Measurements from ENCODE around the gene MAP3K2. TPM values are rescaled to one million over a fixed set of nuclear protein-coding genes. Genes with fewer than 3 reads are reported as not detected.

The MAP3K2 gene
- total and polyA plus RNA-seq, 4 experiments from 2014 or later, result 42.5 to 87.2 (median 74.5) TPM

GRCh38 chr2:127288274-127288673 lies 99.5 kb downstream of the MAP3K2 start:
- Histone ChIP-seq H3K27me3 (ENCODE audit: insufficient read depth, low read length) (no peaks in the 10 kb centered on the region), H3K4me3 (ENCODE audit: low read length in 2 of 2) (no peak overlapping the region), H3K36me3 (ENCODE audit: insufficient read depth, low read length) (peaks cover 72% of the 10 kb centered on the region), H3K9me3 (ENCODE audit: control insufficient read depth in 1 of 2, low read length in 2 of 2) (no peaks in the 10 kb centered on the region), H3K27ac (ENCODE audit: low read depth, low read length) (no peak overlapping the region), H3K4me1 (ENCODE audit: insufficient read depth, low read length) (peaks cover 10% of the 10 kb centered on the region)
- intact Hi-C loops (cut with micrococcal nuclease), result no loop called here
- peaks cover 22 to 42% (median 26%) of the 10 kb centered on the region in 4 donors for H3K4me1 Mint-ChIP-seq
- peak overlapping the region in 1 of 7 donors; percentile 8 for H3K27ac Mint-ChIP-seq
- peaks cover 76 to 88% of the 10 kb centered on the region in 2 donors for H3K36me3 Mint-ChIP-seq
- no peak overlapping the region for H3K4me3 Mint-ChIP-seq
- DNase-seq, result no peak
- no peaks in the 10 kb centered on the region for H3K27me3 Mint-ChIP-seq
- H3K9me3 Mint-ChIP-seq, result peaks cover 0 to 6% (median 0%) of the 10 kb centered on the region in 8 donors
- ChIA-PET CTCF (ENCODE audit: partially characterized antibody) (no interaction called here), POLR2A (ENCODE audit: partially characterized antibody) (no interaction called here)

- no peak overlapping the region for H3K27ac Mint-ChIP-seq
Observed at GRCh38 chr2:127283275-127283674, 104.5 kb downstream of the MAP3K2 start.

GRCh38 chr2:127280693-127281092 lies 107.1 kb downstream of the MAP3K2 start:
- Histone ChIP-seq H3K4me1 (ENCODE audit: insufficient read depth, low read length) (no peaks in the 10 kb centered on the region), H3K27ac (ENCODE audit: low read depth, low read length) (no peak overlapping the region), H3K4me3 (ENCODE audit: low read length in 2 of 2) (no peak overlapping the region), H3K27me3 (ENCODE audit: insufficient read depth, low read length) (no peaks in the 10 kb centered on the region), H3K9me3 (ENCODE audit: control insufficient read depth in 1 of 2, low read length in 2 of 2) (no peaks in the 10 kb centered on the region), H3K36me3 (ENCODE audit: insufficient read depth, low read length) (peaks cover 65% of the 10 kb centered on the region)
- POLR2A ChIA-PET (ENCODE audit: partially characterized antibody), result no interaction called here
- CTCF ChIA-PET (ENCODE audit: partially characterized antibody), result no interaction called here
- H3K9me3 Mint-ChIP-seq, result peaks cover 0 to 6% (median under 1%) of the 10 kb centered on the region in 8 donors
- H3K4me3 Mint-ChIP-seq, result no peak overlapping the region
- H3K27me3 Mint-ChIP-seq, result no peaks in the 10 kb centered on the region
- DNase-seq, result no peak
- peaks cover 23 to 27% (median 26%) of the 10 kb centered on the region in 4 donors for H3K4me1 Mint-ChIP-seq
- peak overlapping the region in 2 of 7 donors; percentile 4 to 39 for H3K27ac Mint-ChIP-seq
- peaks cover 76 to 91% of the 10 kb centered on the region in 2 donors for H3K36me3 Mint-ChIP-seq
- intact Hi-C loops (cut with micrococcal nuclease), result no loop called here

More at GRCh38 chr2:127283275-127283674, 104.5 kb downstream of the MAP3K2 start:
- H3K4me1 ChIP-seq (ENCODE audit: insufficient read depth, low read length), result no peaks in the 10 kb centered on the region
- no peak overlapping the region for H3K4me3 Mint-ChIP-seq
- H3K4me3 ChIP-seq (ENCODE audit: low read length in 2 of 2), result no peak overlapping the region
- peaks cover 0 to 6% (median under 1%) of the 10 kb centered on the region in 8 donors for H3K9me3 Mint-ChIP-seq
- POLR2A ChIA-PET (ENCODE audit: partially characterized antibody), result interaction anchor here (0.5 kb wide), 1 partner anchor 11 kb away, joined by 3 read pairs; the partner anchor contains the start of gene ERCC3
- no peaks in the 10 kb centered on the region for H3K27me3 Mint-ChIP-seq
- peaks cover 19 to 26% (median 23%) of the 10 kb centered on the region in 4 donors for H3K4me1 Mint-ChIP-seq
- no peaks in the 10 kb centered on the region for H3K27me3 ChIP-seq (ENCODE audit: insufficient read depth, low read length)
- H3K36me3 Mint-ChIP-seq, result peaks cover 83 to 92% of the 10 kb centered on the region in 2 donors
- CTCF ChIA-PET (ENCODE audit: partially characterized antibody), result no interaction called here
- peaks cover 80% of the 10 kb centered on the region for H3K36me3 ChIP-seq (ENCODE audit: insufficient read depth, low read length)
- intact Hi-C loops (cut with micrococcal nuclease), result no loop called here
- H3K27ac ChIP-seq (ENCODE audit: low read depth, low read length), result no peak overlapping the region
- H3K9me3 ChIP-seq (ENCODE audit: control insufficient read depth in 1 of 2, low read length in 2 of 2), result no peaks in the 10 kb centered on the region
- no peak for DNase-seq

- Mint-ChIP-seq H3K36me3 (peaks cover 79 to 91% of the 10 kb centered on the region in 2 donors), H3K9me3 (peaks cover 0 to 6% (median under 1%) of the 10 kb centered on the region in 8 donors), H3K4me1 (peaks cover 23 to 31% (median 26%) of the 10 kb centered on the region in 4 donors), H3K27ac (no peak overlapping the region), H3K4me3 (no peak overlapping the region), H3K27me3 (no peaks in the 10 kb centered on the region)
- Histone ChIP-seq H3K36me3 (ENCODE audit: insufficient read depth, low read length) (peaks cover 69% of the 10 kb centered on the region), H3K27me3 (ENCODE audit: insufficient read depth, low read length) (no peaks in the 10 kb centered on the region), H3K4me1 (ENCODE audit: insufficient read depth, low read length) (no peaks in the 10 kb centered on the region), H3K9me3 (ENCODE audit: control insufficient read depth in 1 of 2, low read length in 2 of 2) (no peaks in the 10 kb centered on the region), H3K27ac (ENCODE audit: low read depth, low read length) (no peak overlapping the region), H3K4me3 (ENCODE audit: low read length in 2 of 2) (no peak overlapping the region)
- ChIA-PET CTCF (ENCODE audit: partially characterized antibody) (no interaction called here), POLR2A (ENCODE audit: partially characterized antibody) (no interaction called here)
- intact Hi-C loops (cut with micrococcal nuclease), result no loop called here
- DNase-seq, result no peak
Observed at GRCh38 chr2:127279781-127280180, 108.0 kb downstream of the MAP3K2 start.

- POLR2A ChIA-PET (ENCODE audit: partially characterized antibody), result interaction anchor here (0.6 to 1.2 kb wide), 2 partner anchors 15 to 37 kb away, joined by 3 read pairs; partner anchors contain the start of gene ERCC3
- Histone ChIP-seq H3K36me3 (ENCODE audit: insufficient read depth, low read length) (peaks cover 66% of the 10 kb centered on the region), H3K9me3 (ENCODE audit: control insufficient read depth in 1 of 2, low read length in 2 of 2) (no peaks in the 10 kb centered on the region), H3K27ac (ENCODE audit: low read depth, low read length) (no peak overlapping the region), H3K27me3 (ENCODE audit: insufficient read depth, low read length) (no peaks in the 10 kb centered on the region), H3K4me1 (ENCODE audit: insufficient read depth, low read length) (no peaks in the 10 kb centered on the region), H3K4me3 (ENCODE audit: low read length in 2 of 2) (no peak overlapping the region)
- peaks cover 0 to 2% (median under 1%) of the 10 kb centered on the region in 8 donors for H3K9me3 Mint-ChIP-seq
- H3K27ac Mint-ChIP-seq, result peak overlapping the region in 1 of 7 donors; percentile 75
- no peak overlapping the region for H3K4me3 Mint-ChIP-seq
- no peak for DNase-seq
- H3K36me3 Mint-ChIP-seq, result peaks cover 74 to 87% of the 10 kb centered on the region in 2 donors
- peaks cover 20 to 26% (median 22%) of the 10 kb centered on the region in 4 donors for H3K4me1 Mint-ChIP-seq
- CTCF ChIA-PET (ENCODE audit: partially characterized antibody), result no interaction called here
- H3K27me3 Mint-ChIP-seq, result no peaks in the 10 kb centered on the region
- intact Hi-C loops (cut with micrococcal nuclease), result no loop called here
Observed at GRCh38 chr2:127278959-127279358, 108.8 kb downstream of the MAP3K2 start.

GRCh38 chr2:127277028-127277427 lies 110.7 kb downstream of the MAP3K2 start:
- Mint-ChIP-seq H3K27ac (peak overlapping the region in 2 of 7 donors; percentile 15 to 44), H3K4me1 (peaks cover 7 to 15% (median 11%) of the 10 kb centered on the region in 4 donors), H3K27me3 (no peaks in the 10 kb centered on the region), H3K4me3 (no peak overlapping the region), H3K9me3 (peaks cover 0 to 3% (median 0%) of the 10 kb centered on the region in 8 donors), H3K36me3 (peaks cover 71 to 82% of the 10 kb centered on the region in 2 donors)
- intact Hi-C loops (cut with micrococcal nuclease), result no loop called here
- no peak for DNase-seq
- no peak overlapping the region for H3K27ac ChIP-seq (ENCODE audit: low read depth, low read length)
- H3K36me3 ChIP-seq (ENCODE audit: insufficient read depth, low read length), result peaks cover 62% of the 10 kb centered on the region
- no peak overlapping the region for H3K4me3 ChIP-seq (ENCODE audit: low read length in 2 of 2)
- ChIA-PET CTCF (ENCODE audit: partially characterized antibody) (no interaction called here), POLR2A (ENCODE audit: partially characterized antibody) (no interaction called here)
- H3K4me1 ChIP-seq (ENCODE audit: insufficient read depth, low read length), result no peaks in the 10 kb centered on the region
- no peaks in the 10 kb centered on the region for H3K27me3 ChIP-seq (ENCODE audit: insufficient read depth, low read length)
- no peaks in the 10 kb centered on the region for H3K9me3 ChIP-seq (ENCODE audit: control insufficient read depth in 1 of 2, low read length in 2 of 2)

- Mint-ChIP-seq H3K9me3 (peaks cover 0 to 3% (median 0%) of the 10 kb centered on the region in 8 donors), H3K4me3 (no peak overlapping the region), H3K27ac (no peak overlapping the region), H3K36me3 (peaks cover 72 to 79% of the 10 kb centered on the region in 2 donors), H3K27me3 (no peaks in the 10 kb centered on the region), H3K4me1 (peaks cover 0 to 10% (median 6%) of the 10 kb centered on the region in 4 donors)
- DNase-seq, result no peak
- ChIA-PET POLR2A (ENCODE audit: partially characterized antibody) (no interaction called here), CTCF (ENCODE audit: partially characterized antibody) (no interaction called here)
- Histone ChIP-seq H3K27ac (ENCODE audit: low read depth, low read length) (no peak overlapping the region), H3K36me3 (ENCODE audit: insufficient read depth, low read length) (peaks cover 64% of the 10 kb centered on the region), H3K9me3 (ENCODE audit: control insufficient read depth in 1 of 2, low read length in 2 of 2) (no peaks in the 10 kb centered on the region), H3K4me1 (ENCODE audit: insufficient read depth, low read length) (no peaks in the 10 kb centered on the region), H3K27me3 (ENCODE audit: insufficient read depth, low read length) (no peaks in the 10 kb centered on the region), H3K4me3 (ENCODE audit: low read length in 2 of 2) (no peak overlapping the region)
- intact Hi-C loops (cut with micrococcal nuclease), result no loop called here
Observed at GRCh38 chr2:127275789-127276188, 112.0 kb downstream of the MAP3K2 start.

Measured in CD4-positive, alpha-beta memory T cell (primary cell).